NT2/D1 (cell line): ENCODE results near the gene NPSR1.

Experiments used
- YY1 ChIP-seq: IDR thresholded peaks from 2 replicates; pipeline ENCODE4 v1.6.1; 2011; ENCODE audit not compliant: insufficient read length, insufficient read depth
- ZNF274 ChIP-seq: IDR thresholded peaks from 2 replicates; pipeline ENCODE4 v1.6.1; 2011; ENCODE audit warnings: mild to moderate bottlenecking, low read depth, low read length

- TF ChIP-seq YY1 (no peak), ZNF274 (no peak)
Observed at GRCh38 chr7:34762764-34763163, 104.7 kb downstream of the NPSR1 start.
